ENCODE data around the gene PCSK2. TPM values are rescaled to one million over a fixed set of nuclear protein-coding genes. Genes with fewer than 3 reads are reported as not detected.

Gene PCSK2
- total and polyA plus RNA-seq, 2 of the 8 experiments (the other 6 are each of a cell fraction or from before 2014, with no cell fraction given): 1.9 to 4.2 TPM

DNA sequence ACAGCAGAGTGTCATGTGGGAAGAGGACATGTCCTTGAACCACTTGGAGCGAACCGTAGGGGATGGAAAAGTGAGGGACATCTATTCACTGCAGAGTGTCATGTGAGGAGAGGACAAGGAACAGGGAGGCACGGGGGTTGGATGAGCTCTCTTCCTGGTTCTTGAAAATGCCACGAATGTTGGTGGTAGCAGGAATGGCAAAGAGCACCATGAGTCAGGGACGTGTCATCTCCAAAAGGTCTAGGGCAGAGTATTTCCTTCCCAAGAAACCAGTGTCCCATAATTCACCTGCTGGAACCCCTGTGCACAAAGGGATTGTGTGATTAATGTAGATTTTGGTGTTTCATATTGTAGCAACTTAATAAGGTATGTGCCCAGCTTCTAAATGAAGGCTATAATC lies 167.6 kb downstream of the PCSK2 start (continued):
- no peak for TF ChIP-seq EGR1 (IDR thresholded peaks at IDR 0.05; ENCODE audit: borderline replicate concordance, low read depth, low read length)

Data from H1 (cell line).